Activated T-helper 1 cell treated with anti-CD3 and anti-CD28 coated beads, Interleukin-2, amount 50 U/mL, for 16 hours (primary cell): ENCODE data around the gene DROSHA.
"Not testable (repeated sequence)": the region's sequence is repeated elsewhere in the genome, so short reads cannot be mapped to it uniquely, and the experiment has no call there.

Experiments used
- DNase-seq, 2 donors: peaks; one replicate each; pipeline ENCODE4 v3.0.0-alpha.2; 2020; ENCODE audit warnings: low read depth in 1 of 2, low spot score in 1 of 2

Gene DROSHA

DNA sequence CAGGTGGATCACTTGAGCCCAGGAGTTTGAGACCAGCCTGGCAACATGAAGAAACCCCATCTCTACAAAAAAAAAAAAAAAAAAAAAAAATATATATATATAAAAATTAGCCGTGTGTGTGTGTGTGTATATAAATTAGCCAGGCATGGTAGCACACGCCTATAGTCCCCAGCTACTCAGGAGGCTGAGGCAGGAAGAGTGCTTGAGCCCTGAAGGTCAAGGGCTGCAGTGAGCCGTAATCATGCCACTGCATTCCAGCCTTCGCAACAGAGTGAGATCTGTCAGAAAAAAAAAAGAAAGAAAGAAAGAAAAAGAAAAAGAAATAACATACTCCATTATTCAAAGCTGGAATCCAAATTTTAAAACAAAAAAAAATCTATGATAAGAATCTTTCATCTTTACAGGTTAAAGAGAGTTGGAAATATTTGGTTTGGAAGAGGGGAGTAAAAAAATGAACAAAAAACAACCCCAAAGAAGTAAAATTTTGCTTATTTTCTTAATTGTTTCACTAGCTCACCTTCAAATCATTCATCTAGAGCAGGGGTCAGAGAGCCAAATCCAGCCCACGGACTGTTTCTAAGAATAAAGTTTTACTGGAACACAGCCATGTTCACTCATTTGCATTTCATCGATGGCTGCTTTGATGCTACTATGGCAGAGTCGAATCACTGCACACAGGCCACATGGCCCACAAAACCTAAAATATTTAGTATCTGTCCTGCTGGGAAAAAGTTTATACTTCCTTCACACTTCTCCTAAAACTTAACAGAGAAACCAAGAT lies 109.9 kb downstream of the DROSHA start:
- DNase-seq: no peak

GRCh38 chr5:31417512-31417911 lies 114.4 kb downstream of the DROSHA start:
- DNase-seq: no peak

GRCh38 chr5:31416547-31416946 lies 115.3 kb downstream of the DROSHA start:
- DNase-seq: no peak

GRCh38 chr5:31415960-31416359 lies 115.9 kb downstream of the DROSHA start:
- no peak for DNase-seq

DNA sequence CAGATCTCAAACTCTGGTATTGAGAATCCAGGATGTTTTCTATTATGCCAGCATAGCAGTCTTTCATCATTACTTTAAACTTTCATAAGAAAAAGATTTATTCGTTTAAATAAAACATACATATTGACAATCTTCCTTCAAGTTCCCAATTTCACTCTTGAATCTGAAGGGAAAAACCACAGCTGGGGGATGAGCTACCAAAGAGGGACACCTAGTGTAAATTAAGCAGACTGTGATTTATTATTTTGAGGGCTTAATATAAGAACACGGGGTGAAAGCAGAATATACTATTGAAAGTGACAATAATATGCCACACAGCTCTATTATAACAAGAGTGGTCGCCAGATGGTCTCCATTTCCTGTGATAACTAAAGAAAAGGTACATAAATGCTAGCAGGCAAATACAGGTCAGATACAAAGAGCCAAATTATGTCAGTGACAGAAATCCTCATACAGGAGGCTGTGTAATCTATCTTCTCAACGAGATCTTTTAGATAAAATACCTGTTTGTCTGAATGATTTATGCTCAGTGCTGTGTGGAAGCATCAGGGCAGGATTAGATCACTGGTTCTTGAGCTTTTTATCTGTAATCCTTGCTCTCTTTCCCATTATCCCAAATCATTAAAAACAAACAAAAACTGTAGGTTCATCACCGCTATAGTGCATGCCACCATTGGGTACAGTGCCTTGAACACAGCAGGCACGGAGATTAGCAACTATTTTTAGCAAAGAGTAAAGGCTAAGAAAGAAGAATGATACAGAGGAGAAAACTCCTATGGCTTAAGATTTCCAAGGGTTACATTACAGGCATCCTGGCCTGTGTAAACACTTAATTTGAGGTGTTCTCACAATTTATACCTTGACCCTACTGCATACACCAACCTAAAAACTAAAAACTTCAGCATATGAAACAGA lies 116.6 kb downstream of the DROSHA start:
- DNase-seq: no peak

DNA sequence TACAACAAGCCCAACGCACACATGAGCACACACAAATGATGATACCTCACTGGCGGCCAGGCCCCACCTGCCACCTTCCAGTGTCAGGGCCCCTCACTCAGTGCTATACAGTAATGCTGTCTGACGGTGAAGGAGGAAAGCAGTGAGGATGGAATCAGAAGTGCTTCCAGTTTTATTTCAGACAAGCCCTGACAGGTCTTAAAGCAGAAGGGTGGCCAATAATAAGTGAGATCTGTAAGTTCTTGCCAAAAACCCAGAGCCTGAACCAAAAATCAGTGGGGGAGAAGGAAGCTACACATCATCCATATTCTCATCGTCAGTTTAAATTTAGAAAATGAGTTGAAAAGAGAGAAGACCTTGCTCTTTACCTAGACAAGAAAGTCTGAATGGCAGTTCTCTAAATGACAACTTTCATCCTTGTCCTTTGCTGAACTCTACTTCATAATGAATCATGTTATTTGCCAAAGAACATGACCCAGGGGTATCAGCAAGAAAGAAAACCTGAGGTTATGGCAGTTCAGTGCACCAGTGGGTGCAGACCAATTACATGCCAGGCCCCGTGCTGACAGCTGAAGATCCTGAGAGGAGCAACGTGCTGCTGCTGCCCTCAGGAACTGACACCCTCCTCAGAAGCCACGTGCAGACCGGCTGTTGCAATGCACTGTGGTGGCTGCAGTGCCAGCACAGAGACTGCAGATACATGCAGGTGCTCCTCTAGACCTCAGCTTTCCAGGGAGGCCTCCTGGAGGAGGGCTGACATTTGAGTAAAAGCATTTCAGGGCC lies 118.7 kb downstream of the DROSHA start:
- DNase-seq: no peak

DNA sequence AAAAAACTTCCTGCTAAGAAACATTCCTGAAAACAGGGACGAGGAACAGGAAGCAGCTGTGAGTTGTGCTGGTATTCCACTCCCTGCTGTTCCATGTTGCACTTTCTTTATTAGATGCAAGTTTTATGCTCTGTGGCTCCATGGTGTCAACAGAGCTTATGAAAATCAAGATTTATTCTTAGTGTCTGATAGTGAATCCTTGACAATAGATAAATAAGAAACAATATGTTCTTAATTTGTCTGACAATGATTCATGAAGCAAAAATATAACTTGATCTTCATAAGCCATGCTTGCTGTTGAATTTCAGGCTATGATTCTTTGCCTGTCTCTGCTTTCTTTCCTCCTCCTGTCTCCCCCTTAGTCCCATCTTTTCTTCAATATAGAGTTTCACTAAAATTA lies 119.6 kb downstream of the DROSHA start:
- no peak for DNase-seq

DNA sequence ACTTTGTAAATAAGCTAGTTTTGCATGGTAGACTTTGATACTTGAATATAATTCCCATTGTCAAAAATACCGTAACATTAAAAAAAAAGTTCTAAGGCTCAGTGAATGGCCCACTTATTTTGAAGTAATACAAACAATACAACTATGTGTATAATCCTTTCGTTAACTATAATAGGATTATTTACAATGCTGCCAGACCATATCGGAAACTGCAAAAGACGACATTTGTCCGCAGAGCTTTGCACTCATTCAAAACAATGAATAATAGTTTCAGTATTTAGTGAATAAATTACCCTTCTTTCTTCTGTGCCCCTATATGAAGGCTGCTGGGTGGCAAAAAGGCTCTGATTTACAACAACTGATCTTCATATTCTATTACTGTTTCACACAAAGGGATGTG lies 121.8 kb downstream of the DROSHA start:
- DNase-seq: no peak

DNA sequence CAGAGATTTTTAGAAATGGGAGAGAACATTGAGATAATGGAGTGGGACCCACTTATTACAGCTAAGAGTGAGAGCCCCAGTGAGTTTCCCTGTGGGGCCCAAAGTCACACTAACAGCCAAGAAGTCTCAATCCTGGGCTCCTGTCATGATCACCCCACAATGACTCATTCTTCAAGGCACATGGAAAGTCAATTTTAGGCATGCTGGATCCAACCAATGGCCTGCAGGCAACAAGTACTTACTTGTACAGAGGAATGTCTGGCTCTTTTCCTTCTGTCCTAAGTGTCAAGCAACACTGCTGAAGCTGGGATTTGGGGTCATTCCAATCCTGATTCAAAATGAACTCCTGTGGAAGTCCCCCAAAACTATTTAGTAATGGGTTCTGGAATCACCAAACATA lies 123.1 kb downstream of the DROSHA start:
- DNase-seq: no peak

GRCh38 chr5:31407921-31408693 lies 123.8 kb downstream of the DROSHA start:
- no peak for DNase-seq

DNA sequence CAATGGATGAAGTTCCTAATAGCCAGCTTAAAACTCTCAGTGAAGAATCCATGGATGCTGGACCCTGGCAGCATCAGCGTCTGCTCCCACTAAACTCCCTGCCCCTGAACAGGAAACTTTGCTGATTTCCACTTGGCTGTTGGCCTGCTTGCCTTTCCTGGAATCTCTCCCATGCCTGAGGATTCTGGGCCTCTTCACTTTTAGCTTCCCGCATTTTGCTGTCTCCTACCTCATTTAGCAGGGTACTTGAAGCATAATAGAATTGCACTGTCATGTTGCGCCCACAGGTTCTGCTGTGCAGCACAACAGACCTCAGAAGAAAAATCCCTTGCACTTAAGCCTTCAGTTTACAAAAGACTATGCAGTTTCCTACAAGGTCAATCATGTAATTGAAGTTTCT lies 127.6 kb downstream of the DROSHA start:
- DNase-seq: no peak

GRCh38 chr5:31401691-31402090 lies 130.2 kb downstream of the DROSHA start:
- DNase-seq: no peak

DNA sequence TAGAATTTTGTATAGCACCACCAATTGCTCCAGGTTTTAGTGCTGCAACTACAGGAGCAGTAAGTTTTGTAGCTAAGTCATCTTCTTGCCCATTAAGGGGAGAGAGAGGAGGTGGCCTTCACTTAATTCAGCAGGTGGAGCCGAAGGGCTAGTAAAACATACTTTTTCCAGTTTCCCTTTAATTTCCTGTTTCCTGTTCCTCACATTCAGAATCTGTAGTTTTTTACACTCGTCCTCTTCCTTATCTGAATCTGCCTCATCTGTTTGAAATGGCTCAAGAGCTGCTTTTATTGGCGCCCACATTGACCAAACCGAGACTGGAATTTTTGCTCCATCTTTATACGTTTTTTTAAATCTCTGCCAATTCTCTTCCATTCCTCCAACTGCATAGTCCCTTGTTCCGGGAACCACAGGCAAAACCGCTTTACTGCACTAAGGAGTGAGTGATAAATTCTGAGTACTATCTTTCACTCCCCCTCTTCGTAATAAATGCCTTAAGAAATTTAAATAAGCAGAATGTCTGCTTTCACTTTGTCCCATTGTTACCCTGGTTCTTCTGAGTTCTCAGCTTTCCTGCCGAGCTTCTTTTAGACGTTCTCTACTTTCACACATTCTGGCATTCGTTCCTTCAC lies 133.9 kb downstream of the DROSHA start:
- no peak for DNase-seq

DNA sequence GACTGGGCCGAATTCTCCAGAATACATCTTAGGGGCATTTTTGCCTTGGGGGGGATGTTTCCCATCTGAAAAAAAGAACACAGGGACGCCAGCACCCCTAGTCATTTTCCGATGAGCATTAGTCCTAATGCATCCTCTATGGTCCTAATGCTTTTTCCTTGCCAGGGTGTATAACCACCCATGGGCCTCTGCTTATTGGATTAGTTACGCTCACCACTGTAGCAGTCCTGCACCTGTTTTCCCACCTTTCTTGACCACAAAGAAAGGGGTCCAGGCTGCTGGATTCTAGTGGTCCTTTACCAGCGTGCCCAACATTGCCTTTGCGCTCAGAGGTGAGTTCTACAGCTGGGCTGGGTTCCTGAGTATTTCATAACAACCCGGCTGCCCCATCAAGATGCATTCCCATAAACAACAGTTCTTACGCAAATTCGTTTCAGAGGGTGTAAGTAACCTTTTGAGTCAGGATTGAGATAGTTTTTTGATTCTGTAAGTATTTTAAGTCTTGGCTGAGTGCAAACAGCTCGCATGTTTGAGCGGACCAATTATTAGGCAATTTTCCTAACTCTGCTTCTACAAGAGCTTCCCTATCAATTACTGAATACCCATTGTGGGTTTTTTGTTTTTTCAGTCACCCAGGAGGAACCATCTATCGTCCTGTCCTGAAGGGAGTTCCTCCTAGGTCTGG lies 135.1 kb downstream of the DROSHA start:
- DNase-seq: no peak

GRCh38 chr5:31395450-31396045 lies 136.3 kb downstream of the DROSHA start:
- DNase-seq: not testable (repeated sequence)

- no peak for DNase-seq
These were observed 138.8 kb downstream of the DROSHA start for GRCh38 chr5:31393126-31393525.

DNA sequence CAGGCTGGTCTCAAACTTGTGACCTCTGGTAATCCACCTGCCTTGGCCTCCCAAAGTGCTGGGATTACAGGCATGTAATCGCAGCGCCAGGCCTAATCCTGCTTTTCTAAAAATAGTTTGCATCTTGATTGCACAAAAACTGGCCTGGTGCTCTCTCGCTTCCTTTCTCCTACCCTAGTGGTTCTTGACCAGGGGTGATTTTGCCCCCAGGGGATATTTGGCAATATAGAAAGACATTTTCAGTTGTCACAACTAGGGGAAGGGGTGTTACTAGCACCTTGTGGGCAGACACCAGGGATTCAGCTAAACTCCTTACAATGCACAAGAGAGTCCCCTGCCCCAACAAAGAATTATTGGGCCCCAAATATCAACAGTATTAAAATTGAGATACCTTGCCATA lies 139.8 kb downstream of the DROSHA start:
- DNase-seq: no peak

DNA sequence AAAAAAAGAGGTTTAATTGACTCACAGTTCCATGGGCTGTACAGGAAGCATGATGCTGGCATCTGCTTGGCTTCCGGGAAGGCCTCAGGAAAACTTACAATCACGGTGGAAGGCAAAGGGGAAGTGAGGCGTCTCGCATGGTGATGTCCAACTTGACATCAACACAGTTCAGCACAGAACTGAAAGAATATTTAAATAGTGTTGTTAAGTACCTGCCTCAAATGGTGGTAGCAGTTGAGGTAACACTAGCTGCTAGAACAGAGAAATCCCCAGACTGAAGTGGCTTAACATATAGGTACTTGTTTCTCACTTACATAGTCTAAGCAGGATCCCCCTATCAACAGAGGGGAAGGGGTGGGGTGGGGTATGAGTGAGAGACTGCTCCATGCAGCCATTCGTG lies 141.6 kb downstream of the DROSHA start:
- DNase-seq: no peak

GRCh38 chr5:31385774-31386537 lies 145.9 kb downstream of the DROSHA start:
- DNase-seq: no peak
